Peyer's patch (tissue), 4 donors: ENCODE data around the gene NUAK1.

Experiments used
- POLR2A ChIP-seq, 2 donors: fragments of 450-650 bp; IDR thresholded peaks; one replicate each; pipeline ENCODE4 v1.5.1; 2017; ENCODE audit warnings: antibody characterized with exemption in 2 of 2, mild to moderate bottlenecking in 2 of 2, moderate library complexity in 2 of 2
- TF ChIP-seq, protein P1 (sequence below), 6 experiments: fragments of 450-650 bp in 4 of 6; fragments of 200-600 bp in 2 of 6; sonication (generic) in 1 of 6; IDR thresholded peaks; one replicate each; pipeline ENCODE4 v1.5.1; 2017 to 2019; ENCODE audit warnings: antibody characterized with exemption in 6 of 6, mild to moderate bottlenecking in 3 of 6, moderate library complexity in 1 of 6

DNA sequence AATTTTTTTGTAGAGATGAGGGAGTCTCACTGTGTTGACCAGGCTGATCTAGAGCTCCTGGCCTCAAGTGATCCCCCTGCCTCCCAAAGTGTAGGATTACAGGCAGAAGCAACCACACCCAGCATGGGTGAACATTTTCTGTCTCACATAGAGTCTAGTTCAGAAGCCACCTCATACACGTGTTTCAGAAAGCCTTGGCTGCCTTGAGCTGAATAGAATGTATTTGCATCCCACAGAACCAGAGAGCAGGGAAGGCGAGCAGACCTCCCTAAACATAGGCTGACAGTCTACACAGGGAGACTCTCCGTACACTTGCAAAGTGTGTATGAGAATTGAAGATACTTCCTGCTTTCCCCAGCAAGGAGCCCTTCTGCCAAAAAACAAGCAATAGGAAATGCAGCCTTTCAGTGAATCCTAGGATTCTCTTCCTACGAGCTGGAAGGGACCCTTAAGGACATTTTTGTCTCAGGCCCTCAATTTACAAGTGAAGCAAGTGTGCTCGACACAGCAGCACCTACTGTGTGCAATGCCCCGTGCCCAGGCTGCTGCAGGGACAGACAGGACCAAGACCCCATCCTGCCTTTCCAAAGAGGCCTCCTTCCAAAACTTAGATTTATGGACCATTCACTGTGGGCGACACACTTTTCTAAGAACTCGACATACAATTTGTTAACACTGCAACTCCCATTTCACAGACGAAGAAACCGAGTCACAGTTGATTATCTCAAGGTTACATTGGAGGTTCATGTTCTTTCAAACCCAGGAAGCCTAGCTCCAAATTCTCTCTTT lies 11.2 kb downstream of the NUAK1 start:
- TF ChIP-seq POLR2A (IDR thresholded peaks at IDR 0.05) = no peak
- TF ChIP-seq, protein P1, sequence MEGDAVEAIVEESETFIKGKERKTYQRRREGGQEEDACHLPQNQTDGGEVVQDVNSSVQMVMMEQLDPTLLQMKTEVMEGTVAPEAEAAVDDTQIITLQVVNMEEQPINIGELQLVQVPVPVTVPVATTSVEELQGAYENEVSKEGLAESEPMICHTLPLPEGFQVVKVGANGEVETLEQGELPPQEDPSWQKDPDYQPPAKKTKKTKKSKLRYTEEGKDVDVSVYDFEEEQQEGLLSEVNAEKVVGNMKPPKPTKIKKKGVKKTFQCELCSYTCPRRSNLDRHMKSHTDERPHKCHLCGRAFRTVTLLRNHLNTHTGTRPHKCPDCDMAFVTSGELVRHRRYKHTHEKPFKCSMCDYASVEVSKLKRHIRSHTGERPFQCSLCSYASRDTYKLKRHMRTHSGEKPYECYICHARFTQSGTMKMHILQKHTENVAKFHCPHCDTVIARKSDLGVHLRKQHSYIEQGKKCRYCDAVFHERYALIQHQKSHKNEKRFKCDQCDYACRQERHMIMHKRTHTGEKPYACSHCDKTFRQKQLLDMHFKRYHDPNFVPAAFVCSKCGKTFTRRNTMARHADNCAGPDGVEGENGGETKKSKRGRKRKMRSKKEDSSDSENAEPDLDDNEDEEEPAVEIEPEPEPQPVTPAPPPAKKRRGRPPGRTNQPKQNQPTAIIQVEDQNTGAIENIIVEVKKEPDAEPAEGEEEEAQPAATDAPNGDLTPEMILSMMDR (IDR thresholded peaks at IDR 0.05) = no peak
